Testis (tissue), 3 donors: Measurements from ENCODE around the gene IPO4. TPM values are rescaled to one million over a fixed set of nuclear protein-coding genes. Genes with fewer than 3 reads are reported as not detected.

Experiments used
- DNase-seq: peaks from one replicate; pipeline ENCODE4 v3.0.0-alpha.2; 2019
- H3K27ac ChIP-seq, 2 donors: fragments of 200-600 bp; sonication (generic); one replicate each; pipeline ENCODE4 v1.5.1; 2019
- H3K27me3 ChIP-seq: fragments of 200-600 bp; sonication (generic); one replicate; pipeline ENCODE4 v1.5.1; 2019
- H3K36me3 ChIP-seq: fragments of 200-600 bp; sonication (generic); one replicate; pipeline ENCODE4 v1.5.1; 2017; ENCODE audit warnings: low read depth; ENCODE audit errors: missing control alignments
- H3K4me1 ChIP-seq: fragments of 200-600 bp; sonication (generic); one replicate; pipeline ENCODE4 v1.5.1; 2019
- H3K4me3 ChIP-seq, 2 donors: fragments of 200-600 bp; sonication (generic); one replicate each; pipeline ENCODE4 v1.5.1; 2017 to 2019
- H3K9me3 ChIP-seq: fragments of 200-600 bp; sonication (generic); one replicate; pipeline ENCODE4 v1.5.1; 2017
- CTCF ChIP-seq, 3 experiments: fragments of 450-650 bp in 2 of 3; fragments of 200-600 bp in 1 of 3; sonication (generic) in 1 of 3; IDR thresholded peaks; one replicate each; pipeline ENCODE4 v1.5.1; 2016 to 2019; ENCODE audit warnings: antibody characterized with exemption in 3 of 3, mild to moderate bottlenecking in 2 of 3, moderate library complexity in 1 of 3
- POLR2A ChIP-seq: fragments of 450-650 bp; IDR thresholded peaks from one replicate; pipeline ENCODE4 v1.6.1; 2017; ENCODE audit warnings: antibody characterized with exemption, mild to moderate bottlenecking, moderate library complexity
- WGBS, 2 donors: methylation state at CpG; one replicate each; pipeline ENCODE4 v1.1.5; 2018; 5-methylcytosine and 5-hydroxymethylcytosine counted together
- intact Hi-C: fragments of 100-400 bp; cut with DNase I; formaldehyde crosslinking; loops from one replicate; pipeline ENCODE4 v1.15.1; 2023; ENCODE audit warnings: low total_unique reads
- polyA plus RNA-seq: library from polyadenylated mRNA; stranded (reverse); fragments of 350-450 nt; fragmentation: Illumina TruSeq; extraction: RNeasy Lipid Tissue Mini Kit (QIAGEN cat#74804); gene quantifications from one replicate; pipeline ENCODE4 v1.2.3, GENCODE V29; 2014; ENCODE audit warnings: low read depth, low replicate concordance; ENCODE audit not compliant: insufficient read depth
- total RNA-seq, 2 donors: library from RNA; depleted of rRNA; stranded (reverse); fragments of >200 nt; gene quantifications; one replicate each; pipeline ENCODE4 v1.2.3, GENCODE V29; 2016

IPO4 gene
- total and polyA plus RNA-seq, 3 donors from 2014 or later, result 85.9 to 156 (median 140) TPM

DNA sequence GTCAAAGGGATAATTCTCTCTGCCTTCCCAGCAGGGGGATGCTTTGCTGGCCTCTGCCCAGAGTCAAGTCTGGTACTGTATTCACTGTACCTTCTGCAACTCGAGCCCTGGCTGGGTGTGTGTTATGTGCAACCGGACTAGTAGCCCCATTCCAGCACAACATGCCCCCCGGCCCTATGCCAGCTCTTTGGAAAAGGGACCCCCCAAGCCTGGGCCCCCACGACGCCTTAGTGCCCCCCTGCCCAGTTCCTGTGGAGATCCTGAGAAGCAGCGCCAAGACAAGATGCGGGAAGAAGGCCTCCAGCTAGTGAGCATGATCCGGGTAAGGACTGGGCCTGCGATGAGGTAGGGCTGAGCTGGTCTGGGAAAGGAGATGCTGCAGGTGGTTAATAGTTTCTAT is 38.0 kb downstream of the IPO4 start:
- intact Hi-C loops, result no loop called here
- H3K36me3 ChIP-seq, result no peaks in the 10 kb centered on the region
- WGBS, 2 donors, result 91 to 93% methylated on average over 7 to 9 of the region's 9 CpGs

DNA sequence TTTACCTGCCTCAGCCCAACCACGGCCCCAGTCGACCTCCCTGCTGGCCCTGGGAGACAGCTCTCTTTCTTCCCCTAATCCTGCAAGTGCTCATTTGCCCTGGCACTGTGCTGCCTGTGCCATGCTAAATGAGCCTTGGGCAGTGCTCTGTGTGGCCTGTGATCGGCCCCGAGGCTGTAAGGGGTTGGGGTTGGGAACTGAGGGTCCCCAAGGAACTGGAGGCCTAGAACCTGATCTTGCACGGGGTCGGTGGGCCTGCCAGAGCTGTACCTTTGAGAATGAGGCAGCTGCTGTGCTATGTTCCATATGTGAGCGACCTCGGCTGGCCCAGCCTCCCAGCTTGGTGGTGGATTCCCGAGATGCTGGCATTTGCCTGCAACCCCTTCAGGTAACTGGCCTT is 38.6 kb downstream of the IPO4 start:
- H3K27me3 ChIP-seq, result no peaks in the 10 kb centered on the region
- intact Hi-C loops, result no loop called here
- H3K9me3 ChIP-seq, result no peaks in the 10 kb centered on the region
- H3K36me3 ChIP-seq, result no peaks in the 10 kb centered on the region
- no peak for DNase-seq
- H3K4me3 ChIP-seq, result no peak overlapping the region
- TF ChIP-seq CTCF (IDR thresholded peaks at IDR 0.05) (no peak), POLR2A (no peak)
- no peak overlapping the region for H3K27ac ChIP-seq
- WGBS, 2 donors, result 88 to 89% methylated on average over 9 of the region's 9 CpGs
- peaks cover 15% of the 10 kb centered on the region for H3K4me1 ChIP-seq

More for the DNA sequence above, 38.0 kb downstream of the IPO4 start:
- no peak overlapping the region for H3K4me3 ChIP-seq
- H3K4me1 ChIP-seq, result peaks cover 15% of the 10 kb centered on the region
- no peak for TF ChIP-seq POLR2A
- no peak for TF ChIP-seq CTCF (IDR thresholded peaks at IDR 0.05)
- no peaks in the 10 kb centered on the region for H3K9me3 ChIP-seq
- DNase-seq, result no peak
- no peaks in the 10 kb centered on the region for H3K27me3 ChIP-seq
- no peak overlapping the region for H3K27ac ChIP-seq

DNA sequence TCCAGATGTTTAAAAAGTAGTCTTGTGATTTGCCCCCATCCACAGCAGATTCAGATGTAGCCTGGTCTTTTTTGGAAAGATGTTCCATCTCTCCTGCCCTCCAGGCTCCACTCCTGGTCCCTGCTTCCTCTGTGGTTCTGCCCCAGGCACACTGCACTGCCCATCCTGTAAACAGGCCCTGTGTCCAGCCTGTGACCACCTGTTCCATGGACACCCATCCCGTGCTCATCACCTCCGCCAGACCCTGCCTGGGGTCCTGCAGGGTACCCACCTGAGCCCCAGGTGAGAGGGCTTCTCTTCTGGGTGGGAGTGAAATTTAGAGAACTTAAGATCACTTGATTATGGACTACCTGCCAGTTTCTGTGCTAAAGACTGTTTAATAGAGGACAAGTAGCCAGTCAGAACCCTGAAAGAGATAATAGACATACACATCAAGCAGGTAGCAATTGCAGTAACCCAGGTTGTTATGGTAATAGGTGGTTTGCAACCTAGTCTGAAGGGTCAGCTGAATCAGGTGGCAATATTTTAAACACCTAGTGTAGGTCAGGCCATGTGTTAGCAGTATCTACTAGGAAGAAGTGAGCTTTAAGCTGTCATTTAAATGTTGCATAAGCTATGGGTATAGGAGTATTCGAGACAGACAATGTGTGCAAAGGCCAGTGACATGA is 39.2 kb downstream of the IPO4 start:
- H3K4me3 ChIP-seq, result no peak overlapping the region
- 92 to 93% methylated on average over 3 of the region's 3 CpGs for WGBS, 2 donors
- intact Hi-C loops, result no loop called here
- no peak for TF ChIP-seq CTCF (IDR thresholded peaks at IDR 0.05)
- TF ChIP-seq POLR2A, result no peak
- no peak overlapping the region for H3K27ac ChIP-seq
- H3K27me3 ChIP-seq, result no peaks in the 10 kb centered on the region
- no peaks in the 10 kb centered on the region for H3K9me3 ChIP-seq
- peaks cover 15% of the 10 kb centered on the region for H3K4me1 ChIP-seq
- no peak for DNase-seq
- H3K36me3 ChIP-seq, result no peaks in the 10 kb centered on the region

DNA sequence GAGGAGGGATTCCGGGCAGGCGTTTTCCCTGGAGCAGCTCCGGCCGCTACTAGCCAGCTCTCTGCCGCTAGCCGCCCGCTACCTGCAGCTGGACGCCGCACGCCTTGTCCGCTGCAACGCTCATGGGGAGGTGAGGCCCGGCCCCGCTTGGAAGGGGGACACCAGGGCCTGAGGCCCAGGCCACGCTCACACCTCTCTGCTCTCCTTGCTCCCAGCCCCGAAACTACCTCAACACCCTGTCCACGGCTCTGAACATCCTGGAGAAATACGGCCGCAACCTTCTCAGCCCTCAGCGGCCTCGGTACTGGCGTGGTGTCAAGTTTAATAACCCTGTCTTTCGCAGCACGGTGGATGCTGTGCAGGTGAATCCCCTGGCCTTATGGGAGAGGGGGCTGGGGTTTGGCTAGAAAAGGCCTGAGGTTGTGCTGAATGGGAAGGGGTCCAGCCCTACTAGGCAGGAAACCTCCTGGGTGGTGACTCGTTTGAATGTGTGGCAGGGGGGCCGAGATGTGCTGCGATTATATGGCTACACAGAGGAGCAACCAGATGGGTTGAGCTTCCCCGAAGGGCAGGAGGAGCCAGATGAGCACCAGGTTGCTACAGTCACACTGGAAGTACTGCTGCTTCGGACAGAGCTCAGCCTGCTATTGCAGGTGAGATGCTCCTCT is 40.7 kb downstream of the IPO4 start:
- H3K27ac ChIP-seq, result peak overlapping the region; percentile 73 to 89
- intact Hi-C loops, result no loop called here
- TF ChIP-seq CTCF (IDR thresholded peaks at IDR 0.05), result no peak
- TF ChIP-seq POLR2A, result no peak
- 2 to 11% methylated on average over 14 to 29 of the region's 29 CpGs for WGBS, 2 donors
- no peaks in the 10 kb centered on the region for H3K27me3 ChIP-seq
- peak overlapping the region; percentile 91 to 95 for H3K4me3 ChIP-seq
- no peaks in the 10 kb centered on the region for H3K36me3 ChIP-seq
- H3K4me1 ChIP-seq, result peaks cover 15% of the 10 kb centered on the region
- no peak for DNase-seq
- no peaks in the 10 kb centered on the region for H3K9me3 ChIP-seq
